ENCODE measurements around the gene XPNPEP2.

Gene XPNPEP2

DNA sequence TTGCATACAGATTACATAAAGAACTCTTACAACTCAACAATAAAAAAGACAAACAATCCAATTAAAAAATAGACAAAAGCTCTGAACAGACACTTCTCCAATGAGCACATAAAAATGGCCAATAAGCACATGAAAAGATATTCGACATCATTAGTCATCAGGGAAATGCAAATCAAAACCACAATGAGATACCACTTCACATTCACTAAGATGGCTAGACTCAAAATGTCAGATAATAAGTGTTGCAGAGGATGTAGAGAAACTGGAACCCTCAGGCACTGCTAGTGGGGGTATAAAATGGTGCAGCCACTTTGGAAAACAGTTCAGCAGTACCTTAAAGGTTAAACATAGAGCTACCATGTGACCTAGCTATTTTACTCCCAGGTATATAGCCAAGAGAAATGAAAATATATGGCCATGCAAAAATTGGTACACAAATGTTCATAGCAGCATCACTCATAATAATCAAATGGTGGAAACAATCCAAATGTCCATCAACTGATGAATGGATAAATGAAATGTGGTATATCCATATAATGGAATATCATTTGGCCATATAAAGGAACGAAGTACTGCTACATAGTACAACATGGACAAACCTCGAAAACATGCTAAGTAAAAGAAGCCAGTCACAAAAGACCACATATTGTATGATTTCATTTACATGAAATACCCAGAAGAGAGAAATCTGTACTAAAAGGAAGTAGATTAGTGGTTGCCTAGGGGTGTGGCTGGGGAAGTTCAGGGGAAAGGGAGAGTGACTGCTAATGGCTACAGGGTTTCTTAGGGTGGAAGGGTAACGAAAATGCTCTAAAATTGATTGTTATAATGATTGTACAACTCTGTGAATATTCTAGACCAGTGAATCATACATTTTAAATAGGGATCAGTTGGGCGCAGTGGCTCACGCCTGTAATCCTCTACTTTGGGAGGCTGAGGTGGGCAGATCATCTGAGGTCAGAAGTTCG is 70.3 kb downstream of the XPNPEP2 start:
- DNase-seq (ENCODE audit: insufficient read length, low spot score) (no peak), FAIRE-seq (peak; percentile 32)
- TF ChIP-seq, protein P1, sequence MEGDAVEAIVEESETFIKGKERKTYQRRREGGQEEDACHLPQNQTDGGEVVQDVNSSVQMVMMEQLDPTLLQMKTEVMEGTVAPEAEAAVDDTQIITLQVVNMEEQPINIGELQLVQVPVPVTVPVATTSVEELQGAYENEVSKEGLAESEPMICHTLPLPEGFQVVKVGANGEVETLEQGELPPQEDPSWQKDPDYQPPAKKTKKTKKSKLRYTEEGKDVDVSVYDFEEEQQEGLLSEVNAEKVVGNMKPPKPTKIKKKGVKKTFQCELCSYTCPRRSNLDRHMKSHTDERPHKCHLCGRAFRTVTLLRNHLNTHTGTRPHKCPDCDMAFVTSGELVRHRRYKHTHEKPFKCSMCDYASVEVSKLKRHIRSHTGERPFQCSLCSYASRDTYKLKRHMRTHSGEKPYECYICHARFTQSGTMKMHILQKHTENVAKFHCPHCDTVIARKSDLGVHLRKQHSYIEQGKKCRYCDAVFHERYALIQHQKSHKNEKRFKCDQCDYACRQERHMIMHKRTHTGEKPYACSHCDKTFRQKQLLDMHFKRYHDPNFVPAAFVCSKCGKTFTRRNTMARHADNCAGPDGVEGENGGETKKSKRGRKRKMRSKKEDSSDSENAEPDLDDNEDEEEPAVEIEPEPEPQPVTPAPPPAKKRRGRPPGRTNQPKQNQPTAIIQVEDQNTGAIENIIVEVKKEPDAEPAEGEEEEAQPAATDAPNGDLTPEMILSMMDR (IDR thresholded peaks at IDR 0.05; ENCODE audit: insufficient read depth, missing control alignments), result no peak

DNA sequence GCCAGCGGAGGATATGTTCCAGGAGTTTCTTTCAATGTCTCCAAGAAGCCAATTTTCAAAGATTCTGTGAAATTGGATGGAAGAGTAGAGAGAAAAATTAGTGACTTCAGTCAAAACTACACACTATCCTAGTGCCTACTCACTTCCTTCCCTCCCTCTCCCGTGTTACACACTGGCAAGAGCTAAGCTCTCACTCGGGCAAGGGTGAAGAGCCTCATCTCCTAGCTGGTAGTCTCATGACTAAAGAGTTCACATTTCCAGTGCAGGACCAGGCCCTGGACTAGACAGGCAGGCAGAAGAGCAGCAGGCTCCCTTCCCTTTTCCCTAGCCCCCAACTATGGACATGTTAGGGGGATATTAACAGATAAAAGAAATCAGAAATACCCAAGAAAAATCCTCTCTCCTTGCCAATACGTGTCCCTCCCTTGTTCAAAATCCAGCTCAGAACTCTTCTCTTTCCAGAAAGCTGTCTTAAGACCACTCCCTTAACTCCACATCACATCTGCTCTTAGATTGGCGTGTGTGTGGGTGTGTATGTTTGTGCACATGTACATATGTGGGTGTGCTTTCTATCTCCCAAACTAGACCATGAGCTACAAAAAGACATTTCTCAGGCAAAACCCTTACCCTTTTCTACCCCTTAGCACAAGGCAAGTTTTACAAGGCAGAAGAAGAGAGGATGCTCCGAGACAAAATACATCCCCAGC is 75.0 kb downstream of the XPNPEP2 start:
- TF ChIP-seq, protein P1 (IDR thresholded peaks at IDR 0.05; ENCODE audit: insufficient read depth, missing control alignments), result no peak
- FAIRE-seq (no peak), DNase-seq (ENCODE audit: insufficient read length, low spot score) (no peak)

- no peak for FAIRE-seq
- DNase-seq (ENCODE audit: insufficient read length, low spot score), result no peak
- TF ChIP-seq, protein P1 (IDR thresholded peaks at IDR 0.05; ENCODE audit: insufficient read depth, missing control alignments), result no peak
Measured at GRCh38 chrX:129818123-129818522, 79.3 kb downstream of the XPNPEP2 start.
